AG04450 (cell line): Measurements from ENCODE around the gene TRPM3. TPM values are rescaled to one million over a fixed set of nuclear protein-coding genes. Genes with fewer than 3 reads are reported as not detected.

Source experiments
- CTCF ChIA-PET: fragments of 300-600, 350-600 bp; formaldehyde crosslinking; extraction: SDS; loops from one replicate; lab custom pipeline; 2022; ENCODE audit warnings: antibody characterized with exemption, inconsistent platforms; lab: Charles Lee
- POLR2A ChIA-PET: fragments of 350-600 bp; formaldehyde crosslinking; extraction: SDS; loops from one replicate; lab custom pipeline; 2021; ENCODE audit warnings: antibody characterized with exemption, inconsistent platforms; lab: Yijun Ruan, JAX
- DNase-seq: peaks from one replicate; pipeline ENCODE4 v3.0.0-alpha.2; 2011; ENCODE audit warnings: low read depth, low spot score
- H3K27ac ChIP-seq: one replicate; pipeline ENCODE4 v1.5.1; 2012; ENCODE audit warnings: low read depth, low read length, control low read depth
- H3K27me3 ChIP-seq: one replicate; pipeline ENCODE4 v1.6.0; 2012; ENCODE audit warnings: low read length; ENCODE audit not compliant: control insufficient read depth, insufficient read depth
- H3K4me3 ChIP-seq: 2 replicates; pipeline ENCODE4 v1.5.1; 2011; ENCODE audit warnings: mild to moderate bottlenecking, low read depth, low read length, control low read depth
- H3K9me3 ChIP-seq: 2 replicates; pipeline ENCODE4 v1.5.1; 2012; ENCODE audit warnings: low read length; ENCODE audit not compliant: control insufficient read depth, insufficient read depth
- CTCF ChIP-seq: IDR thresholded peaks from 2 replicates; pipeline ENCODE4 v1.5.1; 2011; ENCODE audit warnings: low read depth, low read length, control low read depth, inconsistent platforms
- polyA plus RNA-seq: library from polyadenylated mRNA; depleted of rRNA; stranded (reverse); fragments of >200 nt; gene quantifications from 2 replicates; pipeline ENCODE4 v1.2.3, GENCODE V29; 2011

Gene TRPM3
- polyA plus RNA-seq, 1 experiment = 0.01 TPM

- POLR2A ChIA-PET = no interaction called here
- CTCF ChIA-PET = no interaction called here
- TF ChIP-seq CTCF = no peak
- Histone ChIP-seq H3K27me3 (no peaks in the 10 kb centered on the region), H3K4me3 (no peak overlapping the region), H3K9me3 (no peaks in the 10 kb centered on the region), H3K27ac (no peak overlapping the region)
- no peak for DNase-seq
These were observed 95.7 kb downstream of the TRPM3 start for GRCh38 chr9:71025728-71026127.

- ChIA-PET POLR2A (interaction anchor here (0.6 kb wide), 1 partner anchor 17 kb away, joined by 4 read pairs; no protein-coding TSS in a partner anchor), CTCF (no interaction called here)
- no peak for DNase-seq
- no peak overlapping the region for H3K27ac ChIP-seq
- no peak overlapping the region for H3K4me3 ChIP-seq
- no peaks in the 10 kb centered on the region for H3K9me3 ChIP-seq
- no peak for TF ChIP-seq CTCF
- H3K27me3 ChIP-seq = no peaks in the 10 kb centered on the region
These were observed 96.2 kb downstream of the TRPM3 start for GRCh38 chr9:71025201-71025600.

GRCh38 chr9:71010258-71010657 lies 111.2 kb downstream of the TRPM3 start:
- no peak for DNase-seq
- H3K4me3 ChIP-seq = no peak overlapping the region
- POLR2A ChIA-PET = no interaction called here
- TF ChIP-seq CTCF = no peak
- CTCF ChIA-PET = no interaction called here
- H3K27me3 ChIP-seq = no peaks in the 10 kb centered on the region
- no peak overlapping the region for H3K27ac ChIP-seq
- no peaks in the 10 kb centered on the region for H3K9me3 ChIP-seq

- no peaks in the 10 kb centered on the region for H3K27me3 ChIP-seq
- TF ChIP-seq CTCF = no peak
- no peak for DNase-seq
- H3K9me3 ChIP-seq = 0 out of 2 replicates have a peak, but pooled peaks cover 4% of the 10 kb centered on the region
- no peak overlapping the region for H3K4me3 ChIP-seq
- CTCF ChIA-PET = interaction anchor here (1.7 kb wide), 1 partner anchor 81 kb away, joined by 5 read pairs; no protein-coding TSS in a partner anchor
- no peak overlapping the region for H3K27ac ChIP-seq
- POLR2A ChIA-PET = no interaction called here
These were observed 116.0 kb downstream of the TRPM3 start for GRCh38 chr9:71005456-71005855.

GRCh38 chr9:71004196-71004595 lies 117.2 kb downstream of the TRPM3 start:
- no peak for DNase-seq
- Histone ChIP-seq H3K9me3 (0 out of 2 replicates have a peak, but pooled peaks cover 4% of the 10 kb centered on the region), H3K27me3 (no peaks in the 10 kb centered on the region), H3K4me3 (no peak overlapping the region), H3K27ac (no peak overlapping the region)
- ChIA-PET CTCF (interaction anchor here (0.6 to 1.7 kb wide), 4 partner anchors 67 to 440 kb away, joined by 3 to 6 read pairs (median 4); no protein-coding TSS in a partner anchor), POLR2A (no interaction called here)
- no peak for TF ChIP-seq CTCF
